HG03342 (cell line): ENCODE measurements around the gene UHRF1.
"Not testable (repeated sequence)": the region's sequence is repeated elsewhere in the genome, so short reads cannot be mapped to it uniquely, and the experiment has no call there.

Source experiments
- ATAC-seq: cut with Tn5 transposase; IDR thresholded peaks from one replicate; pipeline ENCODE4 v1.9.1; 2021; ENCODE audit warnings: mild to moderate bottlenecking, moderate library complexity; ENCODE audit not compliant: unreplicated experiment

UHRF1 gene

DNA sequence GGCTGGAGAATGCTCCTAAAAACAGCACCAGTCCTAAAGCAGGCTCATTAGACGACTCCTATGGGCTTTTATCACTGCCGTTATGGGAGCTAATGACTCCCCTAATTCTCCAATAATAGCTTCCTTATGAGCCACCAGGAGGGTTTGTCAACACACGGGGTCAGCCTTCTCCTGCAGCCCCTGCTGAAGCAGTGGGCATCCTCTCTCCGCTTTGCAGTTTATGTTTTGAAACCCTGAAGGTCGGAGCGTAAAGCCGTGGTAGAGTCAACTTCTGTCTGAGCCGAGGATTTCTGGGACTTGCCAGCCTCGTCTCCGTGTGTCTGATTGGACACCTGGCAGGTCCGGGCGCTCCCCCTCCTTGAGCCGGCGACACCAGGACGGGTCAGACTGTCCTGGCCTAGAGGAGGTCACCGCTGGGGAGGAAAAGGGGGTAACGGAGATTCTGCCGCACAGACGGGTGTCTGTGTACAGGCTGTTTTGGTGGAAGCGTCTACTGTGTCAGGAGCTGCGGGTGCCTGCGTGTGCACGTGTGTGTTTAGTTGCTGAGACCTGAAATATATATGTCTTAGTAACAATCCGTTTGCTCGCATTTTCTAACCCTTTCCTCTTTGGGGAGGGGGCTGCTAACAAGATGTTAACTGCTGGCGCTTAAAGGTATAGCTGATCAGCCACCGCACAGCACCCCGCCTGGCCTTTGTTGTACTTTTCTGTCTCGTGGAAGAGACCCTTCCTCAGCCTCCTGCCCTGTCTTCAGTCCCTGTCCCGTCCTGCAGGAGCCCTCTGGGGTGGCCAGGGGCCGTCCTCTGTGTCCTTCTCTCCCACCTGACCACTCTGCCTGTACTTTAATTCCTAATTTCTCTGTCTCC, 61.5 kb downstream of the UHRF1 start:
- ATAC-seq, result no peak

DNA sequence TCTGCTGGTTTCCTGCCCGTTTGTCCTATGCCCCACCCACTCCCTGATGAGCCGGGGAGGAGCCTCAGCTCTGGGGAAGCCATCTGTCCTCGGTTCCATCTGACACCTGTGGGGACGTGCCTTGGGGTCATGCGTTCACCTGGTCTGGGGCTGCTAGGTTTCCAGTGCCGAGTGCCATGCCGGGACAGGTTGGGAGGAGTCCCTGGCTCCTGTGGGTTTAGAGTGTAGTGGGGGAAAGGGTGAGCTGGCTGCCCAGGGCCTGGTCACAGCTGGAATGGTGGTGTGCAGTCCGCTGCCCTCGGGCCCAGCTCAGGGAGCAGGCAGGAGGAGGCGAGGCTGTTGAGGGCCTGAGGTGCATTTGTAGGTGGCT, 62.1 kb downstream of the UHRF1 start:
- no peak for ATAC-seq

DNA sequence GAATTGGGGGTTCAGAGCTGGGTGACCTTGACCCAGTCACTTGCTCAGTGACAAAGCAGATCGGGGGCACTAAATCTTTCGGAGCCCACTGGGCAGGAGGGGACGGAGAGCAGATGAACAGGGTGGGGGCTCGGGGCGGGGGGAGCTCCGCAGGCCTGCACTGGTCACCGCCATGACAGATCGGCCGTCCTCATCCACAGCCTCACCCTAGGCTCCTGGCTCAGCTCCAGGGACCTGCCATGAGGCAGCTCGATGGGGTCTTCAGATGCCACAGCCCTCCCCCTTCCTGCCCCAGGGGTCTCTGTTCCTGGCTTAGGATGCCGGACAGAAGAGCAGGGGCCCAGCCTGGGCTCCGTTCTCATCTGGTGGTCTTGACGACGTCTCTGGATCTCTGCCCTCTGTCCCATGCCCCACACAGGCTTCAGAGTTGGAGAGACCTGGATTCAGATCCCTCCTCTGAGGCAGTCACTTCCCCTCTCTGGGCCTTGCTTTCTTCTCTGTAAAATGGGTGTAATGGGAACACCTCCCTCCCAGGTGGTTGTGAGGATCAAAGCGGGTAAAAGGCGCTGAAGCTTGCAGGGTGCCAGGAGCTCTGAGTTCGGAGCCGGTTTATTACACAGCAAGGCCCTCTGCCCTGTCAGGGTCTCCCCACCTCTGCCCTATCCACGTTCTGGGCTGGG, 62.7 kb downstream of the UHRF1 start:
- no peak for ATAC-seq

DNA sequence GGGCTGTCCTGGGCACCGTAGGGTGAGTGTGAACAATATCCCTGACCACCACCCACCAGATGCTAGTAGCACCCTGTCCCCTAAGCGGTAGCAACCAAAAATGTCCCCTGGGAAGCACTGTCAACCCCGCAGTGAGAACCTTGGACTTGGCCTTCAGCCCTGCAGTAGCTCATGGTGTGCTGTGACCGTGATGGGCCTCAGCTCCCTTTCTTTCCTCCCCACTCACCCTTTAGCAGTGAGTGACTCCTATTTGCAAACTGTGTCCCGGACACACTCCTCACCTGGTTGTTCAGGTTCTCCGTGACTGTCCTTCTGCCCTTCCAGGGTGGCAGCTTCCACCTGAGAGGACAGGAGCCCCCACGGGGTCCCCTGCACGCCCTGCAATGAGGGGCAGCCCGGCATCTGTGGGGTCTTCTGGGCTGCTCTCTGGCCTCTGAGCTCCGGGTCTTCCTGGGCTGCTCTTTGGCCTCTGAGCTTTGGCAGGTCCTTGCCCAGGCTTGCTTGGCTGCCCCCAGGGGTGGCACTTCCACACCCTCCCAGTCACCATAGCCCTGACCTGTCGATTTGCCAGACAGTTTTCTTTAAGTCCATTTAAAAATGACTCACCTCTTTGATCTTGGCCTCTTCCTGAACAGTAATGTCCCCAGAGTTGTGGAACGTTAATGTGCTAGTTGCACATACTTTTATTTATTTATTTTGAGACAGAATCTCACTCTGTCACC, 63.4 kb downstream of the UHRF1 start:
- no peak for ATAC-seq

DNA sequence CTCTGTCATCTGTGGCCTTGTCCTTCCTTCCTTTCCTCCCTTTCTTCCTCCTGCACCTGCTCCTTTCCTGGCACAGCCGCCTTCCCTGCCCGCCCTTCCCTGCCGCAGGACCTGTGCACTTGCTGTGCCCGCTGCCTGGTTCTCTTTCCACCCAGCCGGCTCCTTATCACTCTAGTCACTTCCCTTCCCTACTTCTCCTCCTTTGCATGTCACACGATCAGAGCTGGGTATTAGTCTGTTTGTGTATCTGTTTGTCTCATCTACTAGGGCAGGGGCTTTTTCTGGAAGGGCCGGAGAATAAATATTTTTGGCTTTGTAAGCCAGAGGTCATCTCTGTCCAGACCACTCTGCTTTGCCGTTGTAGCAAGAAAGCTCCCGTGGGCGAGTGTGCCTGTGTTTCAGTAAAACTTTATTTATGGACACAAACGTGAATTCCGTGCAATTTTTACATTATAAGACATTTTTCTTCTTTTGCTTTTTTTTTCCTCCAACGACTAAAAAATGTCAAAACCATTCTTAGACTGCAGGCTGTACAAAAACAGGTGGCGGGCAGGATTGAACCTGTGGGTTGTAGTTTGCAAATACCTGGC, 65.7 kb downstream of the UHRF1 start:
- ATAC-seq, result no peak

DNA sequence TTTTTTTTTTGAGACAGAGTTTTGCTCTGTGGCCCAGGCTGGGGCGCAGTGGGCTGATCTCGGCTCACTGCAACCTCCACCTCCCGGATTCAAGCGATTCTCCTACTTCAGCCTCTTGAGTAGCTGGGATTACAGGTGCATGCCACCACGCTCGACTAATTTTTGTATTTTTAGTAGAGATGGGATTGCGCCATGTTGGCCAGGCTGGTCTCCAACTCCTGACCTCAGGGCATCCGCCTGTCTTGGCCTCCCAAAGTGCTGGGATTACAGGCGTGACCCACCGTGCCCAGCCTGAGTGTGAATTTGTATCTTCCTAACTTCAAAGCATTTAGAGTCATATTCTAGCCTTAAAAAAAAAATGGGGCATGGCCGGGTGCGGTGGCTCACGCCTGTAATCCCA, 66.3 kb downstream of the UHRF1 start:
- not testable (repeated sequence) for ATAC-seq

DNA sequence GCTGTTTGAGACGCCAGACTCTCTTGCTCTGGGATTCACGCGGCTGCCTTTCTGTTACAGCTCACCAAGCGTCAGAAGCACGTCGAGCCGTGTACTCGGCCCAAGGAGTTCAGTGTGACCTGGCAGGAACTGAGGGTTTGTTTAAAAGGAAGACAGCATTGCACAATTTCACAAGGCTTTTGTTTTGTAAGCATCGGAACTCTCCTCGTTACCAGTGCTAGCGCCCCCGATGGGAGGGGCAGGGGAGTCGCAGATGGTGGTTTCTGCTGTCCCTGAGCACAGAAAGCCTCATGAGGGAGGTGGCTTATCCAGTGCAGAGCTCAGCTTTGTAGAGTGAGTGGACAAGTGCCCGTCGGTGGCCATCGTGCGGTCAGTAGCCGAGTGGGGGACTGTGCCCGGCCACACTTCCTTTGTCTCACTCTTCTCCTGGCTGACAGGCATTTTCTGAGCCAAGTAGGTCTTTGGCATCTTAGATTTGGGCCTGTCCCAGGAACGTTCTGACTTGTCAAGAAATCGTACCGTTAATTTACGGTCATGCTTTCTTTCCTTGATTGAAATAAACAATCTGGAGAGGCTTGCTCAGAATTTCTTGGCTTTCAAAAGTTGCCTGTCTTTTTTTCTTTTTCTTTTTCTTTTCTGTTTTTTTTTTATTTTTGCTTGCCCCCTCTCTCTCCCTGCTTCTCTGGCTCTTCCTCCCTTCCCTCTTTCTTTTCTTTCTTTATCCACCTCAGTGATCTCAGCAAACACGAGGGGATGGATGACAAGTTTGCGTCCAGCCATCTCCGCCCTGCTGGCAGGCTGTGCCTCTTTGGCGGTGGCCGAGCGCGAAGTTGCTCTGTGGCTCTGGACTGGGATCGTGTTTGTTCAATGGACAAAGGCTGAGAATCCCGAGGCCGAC, 67.3 kb downstream of the UHRF1 start:
- no peak for ATAC-seq

DNA sequence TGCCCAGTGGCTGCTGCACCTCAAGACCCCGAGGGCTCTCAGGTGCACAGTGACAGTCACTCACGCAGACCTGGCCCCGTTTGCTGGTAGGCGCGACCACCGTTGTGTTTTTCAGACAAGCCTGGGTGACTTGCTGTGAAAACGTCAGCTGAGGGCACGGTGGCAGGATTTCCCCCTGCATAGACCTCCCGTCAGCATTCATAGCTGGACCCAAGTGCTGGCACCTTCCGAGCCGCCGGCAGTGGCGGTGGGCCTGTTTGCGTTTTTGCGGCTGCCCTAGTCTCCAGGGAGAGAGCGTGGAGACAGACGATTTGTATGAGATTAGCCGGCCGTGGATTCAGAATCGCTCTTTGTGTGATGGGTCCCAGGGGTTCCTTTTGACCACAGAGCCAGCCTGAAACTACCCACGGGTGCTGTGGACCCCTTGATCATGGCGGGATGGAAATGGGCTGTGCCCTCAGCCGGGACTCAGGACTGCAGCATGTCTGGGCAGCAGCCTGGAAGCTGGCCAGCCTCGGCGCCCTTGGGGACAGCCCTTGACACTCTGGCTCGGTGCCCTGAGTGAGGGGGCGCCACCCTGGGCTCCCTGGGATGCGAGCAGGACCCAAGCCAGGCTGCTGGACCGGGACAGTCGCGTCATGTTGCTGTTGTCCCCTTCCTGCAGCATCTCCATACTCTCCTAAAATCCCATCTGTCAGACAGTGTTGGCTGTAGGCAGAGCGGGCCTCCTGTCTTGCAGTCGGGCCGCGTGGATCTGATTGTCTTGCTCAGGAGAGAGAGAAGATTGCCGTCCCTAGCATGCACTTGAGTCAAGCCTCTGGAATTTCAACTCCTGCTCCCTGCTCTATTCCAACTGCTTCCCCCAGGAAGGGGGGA, 68.2 kb downstream of the UHRF1 start:
- no peak for ATAC-seq

DNA sequence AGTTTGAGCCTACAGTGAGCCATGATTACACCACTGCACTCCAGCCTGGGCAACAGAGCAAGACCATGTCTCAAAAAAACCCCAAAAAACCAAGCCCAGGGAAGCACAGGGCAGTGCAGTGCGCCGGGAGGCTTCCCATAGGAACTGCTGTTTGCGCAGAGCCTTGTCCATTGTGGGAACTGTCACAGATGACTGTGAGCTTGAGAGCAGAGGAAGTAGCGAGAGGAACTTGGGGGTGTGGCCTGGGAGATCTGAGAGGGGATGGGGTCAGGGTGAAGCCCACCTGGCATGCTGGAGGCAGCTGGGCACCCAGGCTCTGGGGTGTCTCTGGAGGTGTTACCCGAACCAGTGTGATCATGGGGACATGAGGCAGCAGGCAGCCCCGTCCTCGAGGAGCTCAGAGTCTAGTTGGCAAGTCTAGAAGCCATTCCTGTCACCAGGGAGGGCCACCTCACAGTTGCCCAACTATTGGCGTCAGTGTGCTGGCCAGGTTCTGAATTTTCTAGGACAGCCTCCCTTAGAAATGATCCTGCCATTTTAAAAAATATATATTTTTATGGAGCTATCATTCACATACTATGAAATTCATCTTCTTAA, 70.0 kb downstream of the UHRF1 start:
- no peak for ATAC-seq

DNA sequence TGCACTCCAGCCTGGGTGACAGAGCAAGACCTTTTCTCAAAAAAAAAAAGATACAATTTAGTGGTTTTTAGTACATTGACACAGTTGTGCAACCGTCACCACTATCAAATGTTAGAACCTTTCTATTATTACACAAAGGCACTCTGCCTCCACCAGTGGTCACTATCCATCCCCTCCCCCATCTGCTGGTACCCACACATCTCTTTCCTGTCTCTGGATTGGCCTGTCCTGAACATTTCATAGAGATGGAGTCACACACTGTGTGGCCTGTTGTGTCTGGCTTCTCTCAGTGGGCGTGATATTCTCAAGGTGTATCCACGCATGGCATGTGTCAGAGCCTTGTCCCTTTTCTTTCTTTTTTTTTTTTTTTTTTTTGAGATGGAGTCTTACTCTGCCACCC, 70.8 kb downstream of the UHRF1 start:
- no peak for ATAC-seq

DNA sequence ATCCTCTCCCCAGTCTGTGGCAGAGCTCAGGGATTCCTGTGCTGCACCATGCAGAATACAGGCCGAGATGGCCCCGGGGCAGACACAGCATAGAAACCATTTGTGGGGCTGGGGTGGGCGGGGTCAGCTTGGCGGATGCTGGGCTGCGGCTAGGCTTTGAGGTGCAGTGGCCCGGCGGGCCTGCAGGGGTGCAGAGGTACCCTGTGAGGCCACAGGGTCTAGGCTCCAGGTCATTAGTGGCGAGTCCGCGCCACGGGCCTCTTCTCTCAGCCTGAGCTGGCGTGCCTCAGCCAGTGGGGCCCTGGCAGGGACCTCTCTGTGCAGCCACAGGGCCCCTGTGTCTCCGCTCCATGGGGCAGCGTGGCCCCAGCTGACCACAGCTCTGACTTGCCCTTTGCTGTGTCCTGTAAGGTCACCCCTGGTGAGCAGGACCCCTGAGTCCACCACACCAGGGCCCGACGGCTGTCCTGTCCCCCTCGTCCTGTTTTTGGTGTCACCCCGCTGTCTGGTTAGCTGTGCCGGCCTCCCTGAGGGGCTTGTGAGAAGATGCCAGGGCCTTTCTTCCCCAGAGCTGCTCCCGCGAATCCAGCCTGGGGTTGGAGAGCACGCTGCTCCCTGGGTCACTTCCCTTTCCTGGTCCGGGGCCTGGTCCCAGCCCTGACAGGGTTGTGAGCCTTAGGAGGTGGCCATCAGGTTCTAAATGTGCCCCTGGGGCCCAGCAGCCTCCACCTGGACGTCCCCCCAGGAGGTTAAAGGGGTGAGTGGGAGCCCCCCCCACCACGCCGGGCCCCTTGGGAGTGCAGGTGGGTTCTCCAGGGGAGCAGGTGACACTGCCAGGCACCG, 71.8 kb downstream of the UHRF1 start:
- no peak for ATAC-seq

DNA sequence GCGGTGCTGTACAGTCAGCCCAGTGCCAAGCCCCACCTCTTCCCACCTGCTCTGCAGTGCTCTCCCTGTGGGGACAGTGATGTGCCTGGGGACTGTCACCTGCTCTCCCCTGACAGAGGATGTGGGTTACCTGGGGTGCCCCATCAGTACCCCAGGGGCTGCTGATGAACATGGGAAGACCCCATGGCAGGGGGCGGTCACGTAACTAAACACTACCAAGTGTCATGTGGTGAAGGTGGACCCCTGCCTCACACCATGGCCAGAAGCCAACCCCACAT, 72.3 kb downstream of the UHRF1 start:
- no peak for ATAC-seq

DNA sequence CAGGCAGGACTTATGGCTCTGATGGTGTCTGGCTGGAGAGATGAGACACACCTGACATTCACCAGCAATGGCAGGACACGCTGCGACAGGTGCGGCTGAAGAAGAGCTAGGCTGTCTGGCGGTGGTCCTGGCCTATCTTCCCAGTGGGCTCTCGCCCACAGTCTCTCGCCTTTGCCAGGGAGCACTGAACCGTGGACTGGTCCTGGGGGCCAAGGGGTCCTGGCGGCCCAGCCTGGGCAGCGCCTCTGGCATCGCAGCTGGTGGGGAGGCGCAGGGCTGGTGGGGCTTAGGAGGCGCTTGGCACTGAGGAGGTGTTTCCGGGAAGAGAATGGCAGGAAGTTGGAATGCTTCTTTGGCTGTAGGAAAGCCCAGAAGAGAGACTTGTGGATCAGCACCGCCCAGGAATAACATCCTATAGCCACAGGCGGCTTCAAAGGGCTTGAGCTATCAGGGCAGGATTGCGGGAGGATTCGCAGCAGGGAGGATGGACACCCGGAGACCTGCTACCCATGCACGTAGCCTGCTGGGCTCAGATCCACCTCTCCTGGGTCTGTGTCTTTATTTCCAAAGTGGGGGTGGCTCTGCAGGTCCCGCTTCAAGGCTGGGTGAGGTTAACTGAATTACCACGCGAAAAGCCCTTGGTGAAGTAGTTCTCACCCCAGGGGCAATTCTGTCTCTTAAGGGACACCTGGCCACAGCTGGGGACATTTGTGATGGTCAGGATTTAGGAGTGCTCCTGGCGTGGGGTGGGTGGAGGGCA, 74.2 kb downstream of the UHRF1 start:
- ATAC-seq, result no peak

DNA sequence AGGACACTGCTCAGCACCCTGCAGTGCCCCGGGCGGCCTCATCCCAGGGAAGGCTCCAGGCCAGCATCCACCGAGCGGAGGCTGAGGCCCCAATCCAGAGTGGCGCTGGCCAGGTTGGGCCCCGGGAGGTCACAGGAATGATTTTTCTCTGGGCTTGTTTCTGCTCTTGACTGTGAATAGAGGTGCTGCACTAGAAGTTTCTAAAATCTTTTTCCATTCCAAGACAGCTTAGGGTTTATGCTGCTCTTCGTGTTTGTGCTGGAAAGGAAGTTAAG, 74.7 kb downstream of the UHRF1 start:
- ATAC-seq, result no peak

DNA sequence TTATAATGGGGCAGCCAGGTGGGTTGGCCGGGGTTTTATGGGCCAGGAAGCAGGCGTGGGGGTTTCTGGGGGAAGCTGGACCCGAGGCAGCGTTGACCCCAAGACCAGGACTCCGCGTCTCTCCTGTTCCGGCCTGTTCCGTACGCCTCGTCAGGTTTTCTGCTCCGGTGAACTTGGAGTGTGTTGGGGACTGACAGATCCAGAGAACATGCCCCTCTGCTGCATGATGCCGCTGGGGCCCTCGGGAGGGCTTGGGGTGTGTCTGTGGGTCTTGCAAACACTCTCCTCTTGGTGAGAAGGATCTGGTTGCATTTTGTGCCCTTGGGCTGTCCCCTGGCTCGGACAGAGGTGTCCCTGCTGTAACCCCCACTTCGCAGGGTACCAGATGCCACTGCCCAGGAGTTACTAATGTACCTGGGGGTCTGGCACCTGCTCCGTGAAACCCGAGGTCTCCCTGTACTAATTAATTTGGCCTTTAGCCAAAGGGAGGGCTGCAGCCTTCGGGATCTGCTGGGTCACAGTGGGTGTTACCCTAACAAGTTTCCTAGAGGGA, 75.2 kb downstream of the UHRF1 start:
- ATAC-seq, result no peak

DNA sequence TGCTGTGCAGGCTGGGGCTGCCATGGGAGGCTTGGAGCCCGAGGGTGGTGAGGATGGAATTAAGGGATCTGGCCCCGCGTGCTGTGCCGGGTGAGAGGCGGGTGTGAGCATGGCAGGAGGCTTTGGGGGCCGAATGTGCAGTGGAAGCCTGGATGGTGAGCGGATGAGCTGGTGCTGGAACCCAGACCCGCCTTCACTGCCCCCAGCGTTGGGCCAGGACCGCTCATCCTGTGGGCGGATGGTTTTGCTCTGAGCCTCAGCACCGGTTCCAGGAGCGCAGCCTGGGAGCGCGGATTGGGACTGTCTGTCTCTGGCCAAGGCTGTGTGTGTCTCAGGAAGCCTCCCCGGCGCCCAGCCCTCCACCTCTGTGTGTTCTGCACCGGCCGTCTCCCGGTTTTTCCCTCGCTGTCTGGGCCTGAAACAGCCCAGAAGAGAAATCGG, 76.3 kb downstream of the UHRF1 start:
- no peak for ATAC-seq

DNA sequence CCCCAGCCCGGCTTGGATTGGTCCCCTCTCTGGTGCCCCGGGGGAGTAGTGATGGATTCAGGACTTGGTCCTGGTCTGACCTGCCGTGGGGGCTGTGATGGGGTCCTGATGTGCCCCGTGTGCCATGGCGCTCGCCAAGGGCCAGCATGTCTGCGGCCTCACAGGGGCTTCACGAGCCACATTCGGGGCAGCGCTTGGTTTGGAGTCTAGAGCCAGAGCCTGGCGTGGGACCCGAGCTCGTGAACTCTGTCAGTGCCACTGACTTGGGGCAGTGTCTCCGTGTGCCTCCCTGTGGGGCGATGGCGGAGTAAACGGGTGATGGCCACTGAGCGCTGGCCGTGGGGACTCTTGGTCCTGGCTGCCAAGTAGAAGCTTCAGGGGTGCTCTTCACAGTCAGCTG, 76.8 kb downstream of the UHRF1 start:
- ATAC-seq, result no peak

DNA sequence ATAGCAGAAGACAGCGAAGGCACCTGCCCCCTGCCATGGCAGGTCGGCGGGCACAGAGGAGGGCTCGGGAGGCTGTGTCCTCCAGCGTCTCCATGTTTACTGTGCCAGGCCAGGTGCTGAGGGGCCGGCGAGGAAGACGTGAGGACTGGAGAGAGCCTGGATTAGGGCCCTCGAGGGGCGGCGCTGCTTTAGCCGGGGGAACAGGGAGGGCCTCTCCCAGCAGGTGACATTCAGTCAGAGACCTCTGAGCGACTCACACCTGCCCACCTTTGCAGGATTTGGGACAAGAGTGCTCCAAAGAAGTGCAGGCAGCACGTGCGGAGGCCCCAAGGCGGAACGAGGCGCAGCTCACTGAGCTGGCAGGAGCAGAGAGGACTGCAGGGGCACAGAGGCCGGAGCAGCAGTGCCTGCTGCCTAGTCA, 77.2 kb downstream of the UHRF1 start:
- ATAC-seq, result no peak
